ENCODE results near the gene ARHGAP44. TPM values are rescaled to one million over a fixed set of nuclear protein-coding genes. Genes with fewer than 3 reads are reported as not detected.

Gene ARHGAP44
- total RNA-seq, 2 donors from 2014 or later: not detected

DNA sequence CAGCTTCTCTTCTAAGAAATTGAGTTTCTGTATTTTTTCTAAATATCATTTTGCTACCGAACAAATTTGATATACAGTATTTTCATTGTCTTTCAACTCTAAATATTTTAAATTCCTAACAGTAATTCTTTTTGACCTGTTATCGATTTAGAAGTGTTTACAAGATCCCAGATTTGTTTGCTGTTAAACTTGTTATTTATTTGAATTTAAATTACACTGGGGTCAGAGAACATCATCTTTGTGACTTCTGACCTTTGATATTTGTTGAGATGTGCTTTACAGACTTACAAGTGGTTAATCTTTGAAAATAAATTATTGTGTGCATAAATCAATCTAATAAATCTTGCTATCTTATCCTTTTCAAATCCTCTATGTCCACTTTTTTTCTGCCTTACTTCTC is 94.2 kb downstream of the ARHGAP44 start:
- Mint-ChIP-seq H3K27me3 (no peaks in the 10 kb centered on the region), H3K36me3 (ENCODE audit: low read depth) (no peaks in the 10 kb centered on the region), H3K4me1 (no peaks in the 10 kb centered on the region), H3K4me3 (no peak overlapping the region), H3K27ac (no peak overlapping the region)
- DNase-seq (no peak), ATAC-seq (no peak)
- H3K9me3 ChIP-seq (ENCODE audit: control insufficient read depth, low read length, poor library complexity, severe bottlenecking): no peaks in the 10 kb centered on the region

GRCh38 chr17:12887088-12887487 is 97.8 kb downstream of the ARHGAP44 start:
- H3K9me3 ChIP-seq (ENCODE audit: control insufficient read depth, low read length, poor library complexity, severe bottlenecking): no peaks in the 10 kb centered on the region
- H3K4me3 Mint-ChIP-seq: no peak overlapping the region
- DNase-seq (no peak), ATAC-seq (no peak)
- no peaks in the 10 kb centered on the region for H3K36me3 Mint-ChIP-seq (ENCODE audit: low read depth)
- no peak overlapping the region for H3K27ac Mint-ChIP-seq
- no peaks in the 10 kb centered on the region for H3K4me1 Mint-ChIP-seq
- H3K27me3 Mint-ChIP-seq: no peaks in the 10 kb centered on the region

GRCh38 chr17:12896180-12896785 is 107.0 kb downstream of the ARHGAP44 start:
- no peaks in the 10 kb centered on the region for H3K27me3 Mint-ChIP-seq
- H3K27ac Mint-ChIP-seq: no peak overlapping the region
- H3K4me1 Mint-ChIP-seq: no peaks in the 10 kb centered on the region
- no peaks in the 10 kb centered on the region for H3K36me3 Mint-ChIP-seq (ENCODE audit: low read depth)
- ATAC-seq (no peak), DNase-seq (no peak)
- H3K4me3 Mint-ChIP-seq: no peak overlapping the region
- no peaks in the 10 kb centered on the region for H3K9me3 ChIP-seq (ENCODE audit: control insufficient read depth, low read length, poor library complexity, severe bottlenecking)

- H3K4me3 Mint-ChIP-seq: no peak overlapping the region
- H3K27ac Mint-ChIP-seq: no peak overlapping the region
- DNase-seq: no peak
- H3K4me1 Mint-ChIP-seq: no peaks in the 10 kb centered on the region
- no peaks in the 10 kb centered on the region for H3K9me3 ChIP-seq (ENCODE audit: control insufficient read depth, low read length, poor library complexity, severe bottlenecking)
- no peaks in the 10 kb centered on the region for H3K36me3 Mint-ChIP-seq (ENCODE audit: low read depth)
- no peaks in the 10 kb centered on the region for H3K27me3 Mint-ChIP-seq
- ATAC-seq: no peak
Observed at GRCh38 chr17:12898110-12898509, 108.8 kb downstream of the ARHGAP44 start.

DNA sequence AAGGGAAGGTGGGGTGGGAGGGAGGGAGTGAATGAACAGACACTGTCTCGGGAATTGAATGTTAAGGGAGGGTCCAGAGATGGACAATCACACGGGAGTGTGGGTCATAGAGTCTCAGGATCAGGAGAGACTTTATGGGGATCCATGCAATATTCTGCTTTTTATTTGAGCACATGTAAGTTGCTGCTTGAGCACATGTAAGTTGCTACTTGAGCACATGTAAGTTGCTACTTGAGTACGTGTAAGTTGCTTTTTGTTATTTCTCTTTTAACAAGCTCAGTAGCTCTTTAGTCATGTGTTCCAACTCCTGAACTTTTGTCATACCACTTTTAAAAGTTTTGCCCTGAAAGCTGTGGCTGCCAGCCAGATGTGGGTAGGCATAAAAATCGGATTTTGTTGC is 110.3 kb downstream of the ARHGAP44 start:
- no peaks in the 10 kb centered on the region for H3K4me1 Mint-ChIP-seq
- no peak overlapping the region for H3K4me3 Mint-ChIP-seq
- no peaks in the 10 kb centered on the region for H3K27me3 Mint-ChIP-seq
- ATAC-seq (no peak), DNase-seq (no peak)
- no peaks in the 10 kb centered on the region for H3K36me3 Mint-ChIP-seq (ENCODE audit: low read depth)
- no peak overlapping the region for H3K27ac Mint-ChIP-seq
- H3K9me3 ChIP-seq (ENCODE audit: control insufficient read depth, low read length, poor library complexity, severe bottlenecking): no peaks in the 10 kb centered on the region

GRCh38 chr17:12900474-12900873 is 111.2 kb downstream of the ARHGAP44 start:
- Mint-ChIP-seq H3K27me3 (no peaks in the 10 kb centered on the region), H3K27ac (no peak overlapping the region), H3K36me3 (ENCODE audit: low read depth) (no peaks in the 10 kb centered on the region), H3K4me1 (no peaks in the 10 kb centered on the region), H3K4me3 (no peak overlapping the region)
- no peak for DNase-seq
- H3K9me3 ChIP-seq (ENCODE audit: control insufficient read depth, low read length, poor library complexity, severe bottlenecking): no peaks in the 10 kb centered on the region
- ATAC-seq: no peak

- ATAC-seq (no peak), DNase-seq (no peak)
- no peak overlapping the region for H3K4me3 Mint-ChIP-seq
- no peaks in the 10 kb centered on the region for H3K9me3 ChIP-seq (ENCODE audit: control insufficient read depth, low read length, poor library complexity, severe bottlenecking)
- no peaks in the 10 kb centered on the region for H3K4me1 Mint-ChIP-seq
- H3K27ac Mint-ChIP-seq: no peak overlapping the region
- no peaks in the 10 kb centered on the region for H3K36me3 Mint-ChIP-seq (ENCODE audit: low read depth)
- H3K27me3 Mint-ChIP-seq: no peaks in the 10 kb centered on the region
Observed at GRCh38 chr17:12902046-12902445, 112.7 kb downstream of the ARHGAP44 start.

GRCh38 chr17:12907477-12907876 is 118.2 kb downstream of the ARHGAP44 start:
- DNase-seq (no peak), ATAC-seq (no peak)
- Mint-ChIP-seq H3K4me1 (no peaks in the 10 kb centered on the region), H3K36me3 (ENCODE audit: low read depth) (no peaks in the 10 kb centered on the region), H3K4me3 (no peak overlapping the region), H3K27me3 (peaks cover 25% of the 10 kb centered on the region), H3K27ac (no peak overlapping the region)
- H3K9me3 ChIP-seq (ENCODE audit: control insufficient read depth, low read length, poor library complexity, severe bottlenecking): no peaks in the 10 kb centered on the region

GRCh38 chr17:12909046-12909445 is 119.7 kb downstream of the ARHGAP44 start:
- ATAC-seq (no peak), DNase-seq (no peak)
- Mint-ChIP-seq H3K36me3 (ENCODE audit: low read depth) (no peaks in the 10 kb centered on the region), H3K27ac (no peak overlapping the region), H3K4me1 (no peaks in the 10 kb centered on the region), H3K27me3 (peaks cover 25% of the 10 kb centered on the region), H3K4me3 (no peak overlapping the region)
- H3K9me3 ChIP-seq (ENCODE audit: control insufficient read depth, low read length, poor library complexity, severe bottlenecking): no peaks in the 10 kb centered on the region

GRCh38 chr17:12909511-12909910 is 120.2 kb downstream of the ARHGAP44 start:
- H3K9me3 ChIP-seq (ENCODE audit: control insufficient read depth, low read length, poor library complexity, severe bottlenecking): no peaks in the 10 kb centered on the region
- ATAC-seq: no peak
- Mint-ChIP-seq H3K36me3 (ENCODE audit: low read depth) (no peaks in the 10 kb centered on the region), H3K4me1 (no peaks in the 10 kb centered on the region), H3K4me3 (no peak overlapping the region), H3K27me3 (peaks cover 25% of the 10 kb centered on the region), H3K27ac (no peak overlapping the region)
- no peak for DNase-seq

DNA sequence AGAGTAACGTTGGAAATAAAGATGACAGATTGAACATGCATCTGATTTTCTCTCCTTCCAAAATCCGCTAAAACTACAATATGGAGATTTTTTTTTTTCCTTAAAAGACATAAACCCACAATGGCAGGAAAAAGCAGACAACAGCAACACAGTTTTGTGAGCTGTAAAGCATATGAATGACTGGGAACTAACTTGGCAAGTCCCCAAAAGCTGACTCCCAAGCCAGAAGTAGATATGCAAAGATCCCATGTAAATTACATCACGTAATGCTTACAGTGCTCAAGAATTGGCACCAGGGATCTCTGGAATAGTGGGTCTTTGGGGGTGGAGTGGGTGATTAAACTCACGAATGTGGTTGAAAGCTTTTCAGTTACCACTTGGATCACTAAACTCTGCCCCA is 121.9 kb downstream of the ARHGAP44 start:
- DNase-seq: no peak
- Mint-ChIP-seq H3K27me3 (peaks cover 25% of the 10 kb centered on the region), H3K36me3 (ENCODE audit: low read depth) (no peaks in the 10 kb centered on the region), H3K4me3 (no peak overlapping the region), H3K27ac (no peak overlapping the region), H3K4me1 (no peaks in the 10 kb centered on the region)
- H3K9me3 ChIP-seq (ENCODE audit: control insufficient read depth, low read length, poor library complexity, severe bottlenecking): no peaks in the 10 kb centered on the region
- ATAC-seq: no peak

GRCh38 chr17:12917399-12917798 is 128.1 kb downstream of the ARHGAP44 start:
- H3K36me3 Mint-ChIP-seq (ENCODE audit: low read depth): no peaks in the 10 kb centered on the region
- no peaks in the 10 kb centered on the region for H3K27me3 Mint-ChIP-seq
- no peak overlapping the region for H3K4me3 Mint-ChIP-seq
- DNase-seq (no peak), ATAC-seq (no peak)
- H3K4me1 Mint-ChIP-seq: no peaks in the 10 kb centered on the region
- no peak overlapping the region for H3K27ac Mint-ChIP-seq
- no peaks in the 10 kb centered on the region for H3K9me3 ChIP-seq (ENCODE audit: control insufficient read depth, low read length, poor library complexity, severe bottlenecking)

GRCh38 chr17:12918142-12918541 is 128.8 kb downstream of the ARHGAP44 start:
- no peak overlapping the region for H3K4me3 Mint-ChIP-seq
- no peak overlapping the region for H3K27ac Mint-ChIP-seq
- no peaks in the 10 kb centered on the region for H3K36me3 Mint-ChIP-seq (ENCODE audit: low read depth)
- no peaks in the 10 kb centered on the region for H3K4me1 Mint-ChIP-seq
- DNase-seq (no peak), ATAC-seq (no peak)
- no peaks in the 10 kb centered on the region for H3K27me3 Mint-ChIP-seq
- H3K9me3 ChIP-seq (ENCODE audit: control insufficient read depth, low read length, poor library complexity, severe bottlenecking): no peaks in the 10 kb centered on the region

- H3K9me3 ChIP-seq (ENCODE audit: control insufficient read depth, low read length, poor library complexity, severe bottlenecking): no peaks in the 10 kb centered on the region
- Mint-ChIP-seq H3K4me1 (no peaks in the 10 kb centered on the region), H3K4me3 (no peak overlapping the region), H3K27me3 (peaks cover 7% of the 10 kb centered on the region), H3K27ac (no peak overlapping the region), H3K36me3 (ENCODE audit: low read depth) (no peaks in the 10 kb centered on the region)
- no peak for ATAC-seq
- no peak for DNase-seq
Observed at GRCh38 chr17:12922120-12922519, 132.8 kb downstream of the ARHGAP44 start.
